GM18526 (cell line): ENCODE measurements around the gene CFAP410.

Experiments used
- POLR2A ChIP-seq: IDR thresholded peaks from 3 replicates; pipeline ENCODE4 v1.6.1; 2011; ENCODE audit not compliant: insufficient read length; ENCODE audit errors: extremely low read depth

Gene CFAP410

GRCh38 chr21:44290327-44291077, 48.7 kb downstream of the CFAP410 start:
- TF ChIP-seq POLR2A = no peak

DNA sequence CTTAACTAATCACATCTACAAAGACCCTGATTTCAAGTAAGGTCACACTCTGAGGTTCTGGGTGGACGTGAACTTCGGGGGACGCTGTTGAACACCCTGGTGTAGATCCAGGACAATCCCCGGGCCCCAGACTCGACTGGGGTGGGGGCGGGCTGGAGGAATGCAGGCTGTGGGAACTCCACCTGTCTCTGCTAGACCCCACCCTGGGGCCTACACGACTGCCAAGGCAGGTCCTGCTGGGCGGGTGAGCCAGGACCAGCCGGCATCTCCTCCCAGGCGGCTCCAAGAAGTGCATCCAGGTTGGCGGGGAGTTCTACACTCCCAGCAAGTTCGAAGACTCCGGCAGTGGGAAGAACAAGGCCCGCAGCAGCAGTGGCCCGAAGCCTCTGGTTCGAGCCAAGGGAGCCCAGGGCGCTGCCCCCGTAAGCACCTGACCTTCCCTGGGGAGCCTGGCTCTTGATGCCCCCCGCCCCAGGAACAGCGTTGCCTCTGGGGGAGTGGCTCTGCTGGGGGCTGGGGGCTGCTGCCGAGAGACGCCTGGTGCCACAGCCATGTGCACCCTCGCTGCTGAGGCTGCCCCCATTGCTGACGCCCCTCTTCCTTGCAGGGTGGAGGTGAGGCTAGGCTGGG, 49.7 kb downstream of the CFAP410 start:
- TF ChIP-seq POLR2A = no peak

- TF ChIP-seq POLR2A = no peak
Measured at GRCh38 chr21:44288251-44289110, 50.7 kb downstream of the CFAP410 start.

GRCh38 chr21:44286716-44287632, 52.2 kb downstream of the CFAP410 start:
- no peak for TF ChIP-seq POLR2A

- TF ChIP-seq POLR2A = no peak
Measured at GRCh38 chr21:44286086-44286715, 53.0 kb downstream of the CFAP410 start.

DNA sequence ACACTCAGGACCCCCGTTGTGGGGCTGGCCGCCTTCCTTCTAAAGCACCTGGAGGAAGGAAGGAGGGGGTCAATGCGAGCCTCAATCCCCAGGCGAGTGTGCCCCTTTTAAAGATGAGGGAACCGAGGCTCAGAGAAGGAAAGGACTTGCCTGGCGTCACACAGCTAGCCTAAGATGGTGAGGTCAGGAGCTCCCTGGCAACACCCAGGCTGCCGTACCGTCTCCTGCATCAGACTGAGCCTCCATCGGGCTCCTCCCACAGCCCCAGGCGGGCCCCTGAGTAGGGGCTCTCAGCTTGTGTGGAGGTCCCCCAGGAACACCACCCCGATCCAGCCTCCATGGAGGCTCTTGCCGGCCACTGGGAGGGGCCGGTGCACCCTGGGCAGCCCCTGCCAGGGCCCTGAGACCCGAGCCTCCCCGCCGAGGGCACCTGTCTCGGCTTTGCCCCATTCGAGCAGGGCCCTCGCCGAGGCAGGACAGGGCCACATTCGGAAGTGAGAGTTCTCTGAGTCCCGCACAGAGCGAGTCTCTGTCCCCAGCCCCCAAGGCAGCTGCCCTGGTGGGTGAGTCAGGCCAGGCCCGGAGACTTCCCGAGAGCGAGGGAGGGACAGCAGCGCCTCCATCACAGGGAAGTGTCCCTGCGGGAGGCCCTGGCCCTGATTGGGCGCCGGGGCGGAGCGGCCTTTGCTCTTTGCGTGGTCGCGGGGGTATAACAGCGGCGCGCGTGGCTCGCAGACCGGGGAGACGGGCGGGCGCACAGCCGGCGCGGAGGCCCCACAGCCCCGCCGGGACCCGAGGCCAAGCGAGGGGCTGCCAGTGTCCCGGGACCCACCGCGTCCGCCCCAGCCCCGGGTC, 53.8 kb downstream of the CFAP410 start, which contains the start of gene AIRE:
AIRE (plus strand) TSS at position 739 of the 855 bp plus-strand sequence. CDS start 131 bp downstream, outside the sequence.
- TF ChIP-seq POLR2A = no peak

GRCh38 chr21:44283948-44284347, 55.2 kb downstream of the CFAP410 start:
- TF ChIP-seq POLR2A = no peak

DNA sequence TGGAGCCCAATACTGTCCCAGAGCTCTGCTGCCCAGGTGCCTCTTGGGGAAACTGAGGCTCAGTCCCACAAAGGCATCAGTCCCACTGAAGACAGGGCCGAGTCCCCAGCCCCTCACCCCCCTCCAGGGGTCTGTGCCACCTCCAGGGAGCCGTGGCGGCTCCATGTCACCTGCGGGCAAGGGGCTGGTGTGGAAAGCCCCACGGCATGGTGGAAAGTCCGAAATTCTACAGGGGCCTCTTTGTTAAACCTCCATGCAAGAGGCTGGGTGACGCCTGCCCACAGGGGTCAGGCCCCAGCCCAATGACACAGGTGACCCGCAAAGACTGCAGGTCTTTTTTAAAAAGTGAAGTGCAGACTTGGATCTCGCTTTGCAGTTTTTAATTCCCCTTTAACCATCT, 56.8 kb downstream of the CFAP410 start:
- no peak for TF ChIP-seq POLR2A

DNA sequence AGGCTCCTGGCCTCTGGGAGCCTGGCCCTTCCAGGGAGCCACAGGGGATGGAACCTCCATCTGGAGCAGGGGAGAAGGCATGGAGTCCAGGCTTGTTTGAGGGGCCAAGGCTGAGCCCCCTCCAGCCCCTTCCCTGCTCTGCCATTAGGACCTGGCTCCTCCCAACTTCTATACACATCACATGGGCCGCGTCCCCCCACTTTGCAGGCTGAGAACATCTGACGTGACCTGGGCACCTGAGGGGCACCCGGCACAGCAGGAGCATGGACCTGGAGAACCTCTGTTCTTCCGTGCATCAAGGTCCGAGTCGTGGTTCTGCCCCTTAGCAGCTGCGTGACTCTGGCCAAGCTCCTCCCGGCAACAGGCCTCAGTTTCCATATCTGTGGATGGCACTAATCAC, 57.4 kb downstream of the CFAP410 start:
- TF ChIP-seq POLR2A = no peak

DNA sequence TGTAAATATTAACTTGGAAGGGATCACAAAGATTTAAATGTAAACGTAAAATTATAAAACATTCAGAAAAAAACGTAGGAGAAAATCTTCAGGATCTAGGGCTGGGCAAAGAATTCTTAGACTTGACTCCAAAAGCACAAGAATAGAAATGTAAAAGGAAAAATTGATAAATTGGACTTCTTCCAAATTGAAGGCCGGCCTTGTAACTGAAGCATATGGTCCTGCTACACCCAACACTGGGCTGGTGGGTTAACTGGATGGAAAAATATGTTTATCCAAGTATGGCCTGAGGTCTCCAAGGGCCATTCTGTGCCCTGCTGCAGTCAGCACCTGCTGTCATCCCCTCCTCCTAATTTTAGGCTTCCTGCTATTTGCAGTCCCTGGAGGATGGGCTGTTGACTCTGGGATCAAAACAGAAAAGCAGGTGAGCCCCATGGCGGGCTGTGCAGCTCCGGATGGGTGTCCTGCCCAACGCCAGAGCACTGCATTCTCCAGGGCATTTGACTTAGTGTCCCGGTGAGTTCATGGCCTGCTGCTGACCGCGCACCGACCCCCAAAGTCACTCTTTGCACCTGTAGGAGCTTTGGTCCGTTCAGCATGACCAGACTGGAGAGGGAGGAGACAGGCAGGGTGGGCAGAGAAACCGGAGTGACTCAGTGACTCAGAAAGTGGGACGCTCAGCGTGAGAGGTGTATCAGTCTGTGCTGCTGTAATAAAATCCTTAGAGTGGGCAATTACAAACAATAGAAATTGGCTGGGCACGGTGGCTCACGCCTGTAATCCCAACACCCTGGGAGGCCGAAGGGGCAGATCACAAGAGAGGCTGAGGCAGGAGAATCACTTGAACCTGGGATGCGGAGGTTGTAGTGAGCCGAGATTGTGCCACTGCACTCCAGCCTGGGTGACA, 59.6 kb downstream of the CFAP410 start:
- no peak for TF ChIP-seq POLR2A
